Parathyroid adenoma (tissue), 2 donors: ENCODE measurements around the gene ARAP2.

Source experiments
- H2AFZ ChIP-seq: fragments of 300-600 bp; sonication (generic); one replicate; pipeline ENCODE4 v1.7.0; 2017; ENCODE audit warnings: antibody characterized with exemption, mild to moderate bottlenecking
- H3K27ac ChIP-seq: fragments of 300-600 bp; sonication (generic); one replicate; pipeline ENCODE4 v1.7.0; 2017
- H3K27me3 ChIP-seq: fragments of 300-600 bp; sonication (generic); one replicate; pipeline ENCODE4 v1.7.0; 2017; ENCODE audit warnings: low read length; ENCODE audit not compliant: control insufficient read depth, insufficient read depth
- H3K36me3 ChIP-seq: fragments of 300-600 bp; sonication (generic); one replicate; pipeline ENCODE4 v1.7.0; 2017; ENCODE audit warnings: low read length; ENCODE audit not compliant: control insufficient read depth, insufficient read depth
- H3K4me1 ChIP-seq: fragments of 300-600 bp; sonication (generic); one replicate; pipeline ENCODE4 v1.7.0; 2017; ENCODE audit warnings: control low read depth
- H3K4me2 ChIP-seq: fragments of 300-600 bp; sonication (generic); one replicate; pipeline ENCODE4 v1.7.0; 2017; ENCODE audit warnings: low read length
- H3K4me3 ChIP-seq: fragments of 300-600 bp; sonication (generic); one replicate; pipeline ENCODE4 v1.7.0; 2017; ENCODE audit warnings: low read depth, low read length
- H3K79me2 ChIP-seq: fragments of 300-600 bp; sonication (generic); one replicate; pipeline ENCODE4 v1.7.0; 2017; ENCODE audit warnings: control low read depth
- H3K9ac ChIP-seq: fragments of 300-600 bp; sonication (generic); one replicate; pipeline ENCODE4 v1.7.0; 2017; ENCODE audit warnings: mild to moderate bottlenecking
- H3K9me3 ChIP-seq: fragments of 300-600 bp; sonication (generic); one replicate; pipeline ENCODE4 v1.7.0; 2017; ENCODE audit warnings: low read length; ENCODE audit not compliant: control insufficient read depth
- TF ChIP-seq, protein P1 (sequence below): fragments of 300-600 bp; sonication (generic); IDR thresholded peaks from one replicate; pipeline ENCODE4 v1.7.0; 2017; ENCODE audit warnings: antibody characterized with exemption, mild to moderate bottlenecking
- donor health status: primary hyperparathyroidism.

ARAP2 gene

GRCh38 chr4:36233567-36234266, 10.6 kb downstream of the ARAP2 start:
- Histone ChIP-seq H3K9me3 (no peaks in the 10 kb centered on the region), H3K79me2 (no peaks in the 10 kb centered on the region), H3K36me3 (no peaks in the 10 kb centered on the region), H3K4me1 (no peaks in the 10 kb centered on the region), H3K4me3 (no peak overlapping the region), H2AFZ (no peak overlapping the region), H3K9ac (no peak overlapping the region), H3K4me2 (no peak overlapping the region), H3K27me3 (no peaks in the 10 kb centered on the region), H3K27ac (no peak overlapping the region)
- TF ChIP-seq, protein P1, sequence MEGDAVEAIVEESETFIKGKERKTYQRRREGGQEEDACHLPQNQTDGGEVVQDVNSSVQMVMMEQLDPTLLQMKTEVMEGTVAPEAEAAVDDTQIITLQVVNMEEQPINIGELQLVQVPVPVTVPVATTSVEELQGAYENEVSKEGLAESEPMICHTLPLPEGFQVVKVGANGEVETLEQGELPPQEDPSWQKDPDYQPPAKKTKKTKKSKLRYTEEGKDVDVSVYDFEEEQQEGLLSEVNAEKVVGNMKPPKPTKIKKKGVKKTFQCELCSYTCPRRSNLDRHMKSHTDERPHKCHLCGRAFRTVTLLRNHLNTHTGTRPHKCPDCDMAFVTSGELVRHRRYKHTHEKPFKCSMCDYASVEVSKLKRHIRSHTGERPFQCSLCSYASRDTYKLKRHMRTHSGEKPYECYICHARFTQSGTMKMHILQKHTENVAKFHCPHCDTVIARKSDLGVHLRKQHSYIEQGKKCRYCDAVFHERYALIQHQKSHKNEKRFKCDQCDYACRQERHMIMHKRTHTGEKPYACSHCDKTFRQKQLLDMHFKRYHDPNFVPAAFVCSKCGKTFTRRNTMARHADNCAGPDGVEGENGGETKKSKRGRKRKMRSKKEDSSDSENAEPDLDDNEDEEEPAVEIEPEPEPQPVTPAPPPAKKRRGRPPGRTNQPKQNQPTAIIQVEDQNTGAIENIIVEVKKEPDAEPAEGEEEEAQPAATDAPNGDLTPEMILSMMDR = no peak

GRCh38 chr4:36230534-36230933, 13.8 kb downstream of the ARAP2 start:
- no peak overlapping the region for H3K4me3 ChIP-seq
- H3K9me3 ChIP-seq = no peaks in the 10 kb centered on the region
- H2AFZ ChIP-seq = no peak overlapping the region
- no peaks in the 10 kb centered on the region for H3K27me3 ChIP-seq
- H3K9ac ChIP-seq = no peak overlapping the region
- H3K4me1 ChIP-seq = no peaks in the 10 kb centered on the region
- H3K79me2 ChIP-seq = no peaks in the 10 kb centered on the region
- no peak overlapping the region for H3K4me2 ChIP-seq
- H3K36me3 ChIP-seq = no peaks in the 10 kb centered on the region
- no peak overlapping the region for H3K27ac ChIP-seq
- TF ChIP-seq, protein P1 = no peak

DNA sequence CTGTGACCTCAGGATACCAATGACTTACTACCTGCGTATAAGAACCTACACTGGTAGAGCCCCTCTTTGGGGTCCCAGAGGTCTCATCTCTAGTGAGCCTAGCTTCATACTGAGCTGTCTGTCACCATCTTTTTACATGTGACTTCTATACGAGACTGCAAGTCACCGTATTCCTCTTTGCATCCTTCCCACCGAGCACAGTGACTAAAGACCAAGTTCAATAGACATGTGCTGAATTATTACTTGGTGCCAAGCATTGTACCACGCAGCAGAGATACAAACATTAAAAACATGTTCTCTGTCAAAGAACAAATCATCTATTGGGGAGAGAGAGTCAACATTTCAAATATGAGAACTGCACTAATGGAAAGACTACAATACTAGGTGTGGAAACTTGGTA, 16.4 kb downstream of the ARAP2 start:
- TF ChIP-seq, protein P1 = no peak
- H3K79me2 ChIP-seq = no peaks in the 10 kb centered on the region
- no peaks in the 10 kb centered on the region for H3K4me1 ChIP-seq
- H3K9me3 ChIP-seq = no peaks in the 10 kb centered on the region
- H3K36me3 ChIP-seq = no peaks in the 10 kb centered on the region
- no peak overlapping the region for H3K9ac ChIP-seq
- H3K27me3 ChIP-seq = no peaks in the 10 kb centered on the region
- H3K4me2 ChIP-seq = no peak overlapping the region
- H3K27ac ChIP-seq = no peak overlapping the region
- no peak overlapping the region for H2AFZ ChIP-seq
- no peak overlapping the region for H3K4me3 ChIP-seq

GRCh38 chr4:36226430-36227227, 17.7 kb downstream of the ARAP2 start:
- Histone ChIP-seq H3K4me3 (no peak overlapping the region), H3K9me3 (no peaks in the 10 kb centered on the region), H3K9ac (no peak overlapping the region), H3K4me2 (no peak overlapping the region), H3K27ac (no peak overlapping the region), H3K79me2 (no peaks in the 10 kb centered on the region), H2AFZ (no peak overlapping the region), H3K36me3 (no peaks in the 10 kb centered on the region), H3K4me1 (no peaks in the 10 kb centered on the region), H3K27me3 (no peaks in the 10 kb centered on the region)
- TF ChIP-seq, protein P1 = no peak
